WI38 (cell line): Measurements from ENCODE around the gene MYL4.
"Not testable (repeated sequence)": the region's sequence is repeated elsewhere in the genome, so short reads cannot be mapped to it uniquely, and the experiment has no call there.

Source experiments
- H3K4me3 ChIP-seq: 2 replicates; pipeline ENCODE4 v1.5.1; 2011; ENCODE audit warnings: low read depth, mild to moderate bottlenecking, control low read depth, low read length
- CTCF ChIP-seq: IDR thresholded peaks from 2 replicates; pipeline ENCODE4 v1.5.1; 2012; ENCODE audit warnings: low read depth, mild to moderate bottlenecking, control low read depth, low read length

The MYL4 gene

GRCh38 chr17:47262586-47262985 is 53.4 kb downstream of the MYL4 start:
- no peak overlapping the region for H3K4me3 ChIP-seq
- no peak for TF ChIP-seq CTCF

- no peak overlapping the region for H3K4me3 ChIP-seq
- TF ChIP-seq CTCF, result no peak
These were observed 55.0 kb downstream of the MYL4 start for GRCh38 chr17:47264166-47264565.

GRCh38 chr17:47265983-47266541 is 56.9 kb downstream of the MYL4 start:
- TF ChIP-seq CTCF, result no peak
- no peak overlapping the region for H3K4me3 ChIP-seq

- H3K4me3 ChIP-seq, result no peak overlapping the region
- TF ChIP-seq CTCF, result no peak
These were observed 57.6 kb downstream of the MYL4 start for GRCh38 chr17:47266782-47267181.

GRCh38 chr17:47267354-47267828 is 58.2 kb downstream of the MYL4 start:
- no peak for TF ChIP-seq CTCF
- no peak overlapping the region for H3K4me3 ChIP-seq

- H3K4me3 ChIP-seq, result not testable (repeated sequence)
These were observed 59.8 kb downstream of the MYL4 start for GRCh38 chr17:47268964-47269363.

GRCh38 chr17:47269561-47270280 is 60.6 kb downstream of the MYL4 start:
- not testable (repeated sequence) for H3K4me3 ChIP-seq

GRCh38 chr17:47270946-47271705 is 62.0 kb downstream of the MYL4 start:
- H3K4me3 ChIP-seq, result no peak overlapping the region
- no peak for TF ChIP-seq CTCF
